Ovary (tissue), 10 donors: ENCODE data around the gene UNC5CL. TPM values are rescaled to one million over a fixed set of nuclear protein-coding genes. Genes with fewer than 3 reads are reported as not detected.

ENCODE experiments used
- DNase-seq, 5 donors: peaks; one replicate each; pipeline ENCODE4 v3.0.0-alpha.2; 2019 to 2020
- H3K27ac ChIP-seq, 2 donors: fragments of 200-600 bp; one replicate each; pipeline versions ENCODE4 v1.5.1 to v1.8.0; 2019 to 2022
- H3K27me3 ChIP-seq: fragments of 200-600 bp; one replicate; pipeline ENCODE4 v1.8.0; 2022
- H3K36me3 ChIP-seq: fragments of 200-600 bp; sonication (generic); one replicate; pipeline ENCODE4 v1.5.1; 2019
- H3K4me1 ChIP-seq: one replicate; pipeline ENCODE4 v1.8.1; 2013; ENCODE audit warnings: mild to moderate bottlenecking, moderate library complexity; ENCODE audit not compliant: insufficient read depth
- H3K4me3 ChIP-seq: fragments of 200-600 bp; sonication (generic); one replicate; pipeline ENCODE4 v1.5.1; 2017
- H3K9me3 ChIP-seq, 2 donors: fragments of 200-600 bp in 1 of 2; sonication (generic) in 1 of 2; one replicate each; pipeline versions ENCODE4 v1.5.1 to v1.8.1; 2013 to 2019; ENCODE audit warnings: mild to moderate bottlenecking in 1 of 2, moderate library complexity in 1 of 2
- EP300 ChIP-seq: sonication (generic); formaldehyde crosslinking; IDR thresholded peaks from one replicate; pipeline ENCODE4 v1.6.1; 2017; ENCODE audit warnings: antibody characterized with exemption
- POLR2A ChIP-seq: fragments of 450-650 bp; IDR thresholded peaks from one replicate; pipeline ENCODE4 v1.6.1; 2017; ENCODE audit warnings: antibody characterized with exemption, mild to moderate bottlenecking, moderate library complexity
- WGBS, 3 donors: extraction: QIAGEN DNeasy Blood & Tissue Kit in 1 of 3; methylation state at CpG; one replicate each; pipeline versions ENCODE4 v1.1.5 to v1.1.7; 2013 to 2017; 5-methylcytosine and 5-hydroxymethylcytosine counted together
- intact Hi-C, 4 donors: fragments of 100-400 bp; cut with DNase I; formaldehyde crosslinking; loops; one replicate each; pipeline versions ENCODE4 v1.11.0 to v1.15.1; 2022 to 2023
- long read RNA-seq, 3 donors: library from polyadenylated mRNA in 2 of 3; unstranded in 2 of 3; transcript quantifications; one replicate each; pipeline ENCODE4 v2.0.0 and lab custom pipeline, GENCODE V29; 2021 to 2026
- polyA plus RNA-seq, 2 donors: library from polyadenylated mRNA; stranded (reverse); fragments of 200-250 nt in 1 of 2; fragments of 350-450 nt in 1 of 2; fragmentation: Illumina TruSeq in 1 of 2; extraction: RNeasy Lipid Tissue Mini Kit (QIAGEN cat#74804) in 1 of 2; gene quantifications; one replicate each; pipeline ENCODE4 v1.2.3, GENCODE V29; 2013 to 2014
- total RNA-seq, 7 donors: library from RNA; depleted of rRNA in 2 of 7; stranded (reverse); fragments of >200 nt in 2 of 7; fragmentation: NEBNext Ultra II Directional in 3 of 7; extraction: Animal tissue kit (Norgen Biotek cat#: 25700) in 3 of 7; gene quantifications; one replicate each; pipeline versions ENCODE4 v1.1.0 to v1.2.4, GENCODE V29; 2016 to 2023
- TF ChIP-seq, protein P1 (sequence below), 3 donors: fragments of 450-650 bp in 2 of 3; fragments of 200-600 bp in 1 of 3; IDR thresholded peaks; one replicate each; pipeline versions ENCODE4 v1.5.1 to v1.8.0; 2016 to 2022; ENCODE audit warnings: antibody characterized with exemption in 3 of 3, mild to moderate bottlenecking in 1 of 3
- donor health status: DM: no; HTN: no; CAD: no; lungs with moderate emphysema.
- donor health status: DM: no; HTN: no; CAD: no.
- donor health status: Bipolar disorder and iron deficiency.
- donor health status: DM: yes; HTN: yes; CAD: no.
- donor health status: DM: no; HTN: no; CAD: no.
- donor health status: DM: yes; HTN: yes; CAD: no.

The UNC5CL gene, protein sequence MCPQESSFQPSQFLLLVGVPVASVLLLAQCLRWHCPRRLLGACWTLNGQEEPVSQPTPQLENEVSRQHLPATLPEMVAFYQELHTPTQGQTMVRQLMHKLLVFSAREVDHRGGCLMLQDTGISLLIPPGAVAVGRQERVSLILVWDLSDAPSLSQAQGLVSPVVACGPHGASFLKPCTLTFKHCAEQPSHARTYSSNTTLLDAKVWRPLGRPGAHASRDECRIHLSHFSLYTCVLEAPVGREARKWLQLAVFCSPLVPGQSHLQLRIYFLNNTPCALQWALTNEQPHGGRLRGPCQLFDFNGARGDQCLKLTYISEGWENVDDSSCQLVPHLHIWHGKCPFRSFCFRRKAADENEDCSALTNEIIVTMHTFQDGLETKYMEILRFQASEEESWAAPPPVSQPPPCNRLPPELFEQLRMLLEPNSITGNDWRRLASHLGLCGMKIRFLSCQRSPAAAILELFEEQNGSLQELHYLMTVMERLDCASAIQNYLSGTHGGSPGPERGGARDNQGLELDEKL
- total RNA-seq (1 to 10 TPM in 2 of 7 donors, under 1 TPM in 5; 0.69 to 2.1 (median 0.86) TPM), polyA plus RNA-seq (under 1 TPM; 0.60 to 0.91 TPM)
- long read RNA-seq, donor 1, partial matches to known transcripts: 0 of 3 reads
- long read RNA-seq, donor 1, other reads (novel, unspliced or antisense): 3 of 3 reads
- long read RNA-seq, donor 2: 0 reads
- long read RNA-seq, donor 3: 0 reads

- Histone ChIP-seq H3K36me3 (no peaks in the 10 kb centered on the region), H3K9me3 (no peaks in the 10 kb centered on the region), H3K4me1 (no peaks in the 10 kb centered on the region), H3K27me3 (no peaks in the 10 kb centered on the region), H3K4me3 (no peak within 1 kb of the TSS), H3K27ac (no peak within 1 kb of the TSS)
- no peak for TF ChIP-seq EP300
- intact Hi-C loops: loop anchor here in 1 of 4 donors (10.0 kb wide), 1 partner anchor 705 kb away; no protein-coding TSS in a partner anchor
- no peak for DNase-seq
- 69 to 82% (median 72%) methylated on average over 10 of the region's 10 CpGs for WGBS, 3 donors
These were observed at the start of gene UNC5CL for GRCh38 chr6:41039060-41039998. TSS of gene UNC5CL (minus strand) at chr6:41039221. CDS start at chr6:41035074, 4,147 bp downstream.

- H3K9me3 ChIP-seq: no peaks in the 10 kb centered on the region
- no peaks in the 10 kb centered on the region for H3K4me1 ChIP-seq
- H3K36me3 ChIP-seq: no peaks in the 10 kb centered on the region
- H3K27ac ChIP-seq: no peak overlapping the region
- H3K27me3 ChIP-seq: no peaks in the 10 kb centered on the region
- no peak for DNase-seq
- 70 to 77% (median 72%) methylated on average over 4 of the region's 4 CpGs for WGBS, 3 donors
- intact Hi-C loops: no loop called here
- H3K4me3 ChIP-seq: no peak overlapping the region
- TF ChIP-seq, protein P1, sequence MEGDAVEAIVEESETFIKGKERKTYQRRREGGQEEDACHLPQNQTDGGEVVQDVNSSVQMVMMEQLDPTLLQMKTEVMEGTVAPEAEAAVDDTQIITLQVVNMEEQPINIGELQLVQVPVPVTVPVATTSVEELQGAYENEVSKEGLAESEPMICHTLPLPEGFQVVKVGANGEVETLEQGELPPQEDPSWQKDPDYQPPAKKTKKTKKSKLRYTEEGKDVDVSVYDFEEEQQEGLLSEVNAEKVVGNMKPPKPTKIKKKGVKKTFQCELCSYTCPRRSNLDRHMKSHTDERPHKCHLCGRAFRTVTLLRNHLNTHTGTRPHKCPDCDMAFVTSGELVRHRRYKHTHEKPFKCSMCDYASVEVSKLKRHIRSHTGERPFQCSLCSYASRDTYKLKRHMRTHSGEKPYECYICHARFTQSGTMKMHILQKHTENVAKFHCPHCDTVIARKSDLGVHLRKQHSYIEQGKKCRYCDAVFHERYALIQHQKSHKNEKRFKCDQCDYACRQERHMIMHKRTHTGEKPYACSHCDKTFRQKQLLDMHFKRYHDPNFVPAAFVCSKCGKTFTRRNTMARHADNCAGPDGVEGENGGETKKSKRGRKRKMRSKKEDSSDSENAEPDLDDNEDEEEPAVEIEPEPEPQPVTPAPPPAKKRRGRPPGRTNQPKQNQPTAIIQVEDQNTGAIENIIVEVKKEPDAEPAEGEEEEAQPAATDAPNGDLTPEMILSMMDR (IDR thresholded peaks at IDR 0.05): no peak
- no peak for TF ChIP-seq EP300
- TF ChIP-seq POLR2A: no peak
These were observed 49.4 kb upstream of the UNC5CL start for GRCh38 chr6:41088451-41088850.

GRCh38 chr6:41085182-41085581, 46.2 kb upstream of the UNC5CL start:
- Histone ChIP-seq H3K9me3 (no peaks in the 10 kb centered on the region), H3K27ac (no peak overlapping the region), H3K27me3 (no peaks in the 10 kb centered on the region), H3K36me3 (no peaks in the 10 kb centered on the region), H3K4me3 (no peak overlapping the region), H3K4me1 (no peaks in the 10 kb centered on the region)
- intact Hi-C loops: no loop called here
- TF ChIP-seq POLR2A: no peak
- no peak for TF ChIP-seq EP300
- TF ChIP-seq, protein P1 (IDR thresholded peaks at IDR 0.05): no peak
- DNase-seq: no peak

DNA sequence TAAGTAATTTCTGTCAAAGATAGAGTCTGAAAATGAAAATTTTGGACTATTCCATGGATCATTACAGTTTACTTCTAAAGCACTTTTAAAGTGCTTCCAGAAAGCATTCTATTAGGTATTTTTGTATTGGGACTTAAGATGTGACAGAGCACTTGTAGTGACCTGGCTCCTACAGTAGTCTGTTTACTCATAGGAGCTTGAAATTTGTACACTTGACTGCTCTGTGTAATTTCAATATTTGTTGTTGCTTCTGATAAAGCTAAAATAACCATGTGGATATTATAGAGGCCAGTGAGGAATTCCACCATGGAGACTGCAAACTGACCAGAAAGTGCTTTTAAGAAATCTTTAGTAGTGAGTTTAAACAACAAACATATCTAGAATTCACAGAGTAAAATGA, 44.1 kb upstream of the UNC5CL start:
- H3K27ac ChIP-seq: no peak overlapping the region
- no peak for DNase-seq
- no peaks in the 10 kb centered on the region for H3K4me1 ChIP-seq
- H3K4me3 ChIP-seq: no peak overlapping the region
- H3K9me3 ChIP-seq: no peaks in the 10 kb centered on the region
- intact Hi-C loops: no loop called here
- H3K27me3 ChIP-seq: no peaks in the 10 kb centered on the region
- no peaks in the 10 kb centered on the region for H3K36me3 ChIP-seq
- TF ChIP-seq, protein P1 (IDR thresholded peaks at IDR 0.05): no peak
- TF ChIP-seq EP300 (no peak), POLR2A (no peak)
